ES-I3 (cell line): ENCODE results near the gene PUM1.
"Not testable (repeated sequence)": the region's sequence is repeated elsewhere in the genome, so short reads cannot be mapped to it uniquely, and the experiment has no call there.

Experiments used
- H3K36me3 ChIP-seq: 2 replicates; pipeline ENCODE4 v1.6.1; 2013; ENCODE audit warnings: mild to moderate bottlenecking, low read length, control low read depth, moderate library complexity; ENCODE audit not compliant: insufficient read depth
- H3K4me1 ChIP-seq: 2 replicates; pipeline ENCODE4 v1.6.1; 2013; ENCODE audit warnings: mild to moderate bottlenecking, control low read depth, low read length; ENCODE audit not compliant: insufficient read depth
- H3K9ac ChIP-seq: 2 replicates; pipeline ENCODE4 v1.6.1; 2013; ENCODE audit warnings: low read depth, mild to moderate bottlenecking, low read length, moderate library complexity
- H3K9me3 ChIP-seq: 2 replicates; pipeline ENCODE4 v1.6.1; 2013; ENCODE audit warnings: mild to moderate bottlenecking, low read length, moderate library complexity; ENCODE audit not compliant: control insufficient read depth, insufficient read depth

Gene PUM1

DNA sequence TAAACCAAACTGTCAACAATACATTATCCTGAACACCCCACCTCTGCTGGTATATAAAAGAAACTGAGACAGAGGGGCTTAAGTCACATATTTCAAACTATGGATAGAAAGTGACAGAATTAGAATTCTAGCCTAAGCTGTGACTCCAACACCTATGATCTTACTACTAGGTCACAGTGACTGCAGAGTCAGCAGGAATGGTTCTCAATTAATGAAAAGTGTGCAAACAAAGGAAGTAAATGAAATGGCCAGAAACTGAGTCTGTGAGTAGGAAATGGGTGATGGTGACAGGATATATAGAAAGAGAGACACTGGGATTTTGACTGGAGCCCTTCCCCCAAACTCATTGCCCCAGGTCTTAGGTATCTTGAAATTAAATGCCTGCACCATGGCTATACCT lies 118.3 kb downstream of the PUM1 start:
- Histone ChIP-seq H3K9ac (no peak overlapping the region), H3K9me3 (no peaks in the 10 kb centered on the region), H3K4me1 (no peaks in the 10 kb centered on the region), H3K36me3 (peaks cover 26% of the 10 kb centered on the region)

- H3K4me1 ChIP-seq, result no peaks in the 10 kb centered on the region
- H3K9me3 ChIP-seq, result no peaks in the 10 kb centered on the region
- peaks cover 18% of the 10 kb centered on the region for H3K36me3 ChIP-seq
These were observed 123.1 kb downstream of the PUM1 start for GRCh38 chr1:30942326-30942963.

GRCh38 chr1:30940541-30940940 lies 125.0 kb downstream of the PUM1 start:
- H3K9me3 ChIP-seq, result no peaks in the 10 kb centered on the region
- peaks cover 26% of the 10 kb centered on the region for H3K36me3 ChIP-seq
- H3K4me1 ChIP-seq, result no peaks in the 10 kb centered on the region
- H3K9ac ChIP-seq, result no peak overlapping the region

More at GRCh38 chr1:30942326-30942963, 123.1 kb downstream of the PUM1 start:
- no peak overlapping the region for H3K9ac ChIP-seq

DNA sequence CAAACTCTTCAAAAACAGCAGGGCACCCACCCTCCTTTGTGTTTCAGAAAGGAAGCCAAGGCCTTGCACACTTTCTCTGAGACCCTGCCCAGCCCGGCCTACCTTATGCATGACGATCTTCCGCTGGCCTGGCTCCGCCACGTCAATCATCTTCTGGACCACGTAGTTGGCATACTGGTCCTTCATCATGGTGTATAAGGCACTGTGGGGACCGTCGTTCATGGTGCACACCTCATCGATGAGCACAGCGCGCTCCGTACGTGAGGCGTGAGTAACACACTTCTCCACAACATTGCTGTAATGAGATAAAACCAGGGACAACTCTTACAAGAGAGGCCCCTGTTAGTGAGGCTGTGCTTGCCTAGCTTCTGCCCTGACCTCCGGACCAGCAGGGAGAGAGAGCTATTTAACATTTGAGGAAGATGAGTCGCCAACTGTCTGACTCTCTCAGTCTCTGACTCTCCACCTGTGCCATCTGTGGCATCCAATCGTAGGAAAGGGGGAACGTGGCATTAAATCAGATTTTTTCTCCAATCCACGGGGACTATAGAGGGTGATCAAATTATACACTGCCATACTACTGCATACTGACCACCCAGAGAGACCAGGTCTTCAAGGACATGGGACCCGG lies 128.9 kb downstream of the PUM1 start:
- Histone ChIP-seq H3K9ac (no peak overlapping the region), H3K4me1 (peaks cover 17% of the 10 kb centered on the region; the same call in 1 of the 2 replicates), H3K36me3 (peaks cover 23% of the 10 kb centered on the region), H3K9me3 (no peaks in the 10 kb centered on the region)

DNA sequence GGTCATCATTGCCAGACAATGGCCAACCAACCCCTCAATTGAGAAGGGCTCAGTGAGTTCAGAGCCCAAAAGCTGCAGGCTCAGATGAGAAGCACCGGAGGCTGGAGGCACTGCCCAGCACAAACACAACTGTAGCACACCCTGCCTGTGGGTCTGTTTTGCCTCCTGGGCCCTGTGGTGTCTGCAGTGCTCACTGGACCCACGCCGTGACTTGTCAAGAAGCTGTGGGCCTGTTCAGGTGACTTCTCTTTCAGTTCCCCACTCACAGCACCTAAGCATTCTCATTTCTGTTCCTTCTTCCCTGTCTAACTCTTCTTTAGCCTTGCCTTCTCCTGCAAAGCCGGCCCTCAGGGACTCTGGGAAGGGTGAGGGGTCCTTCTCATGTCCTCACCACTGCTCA lies 129.8 kb downstream of the PUM1 start:
- not testable (repeated sequence) for H3K9ac ChIP-seq, H3K9me3 ChIP-seq
- Histone ChIP-seq H3K4me1 (peaks cover 17% of the 10 kb centered on the region; the same call in 1 of the 2 replicates), H3K36me3 (peaks cover 25% of the 10 kb centered on the region)

DNA sequence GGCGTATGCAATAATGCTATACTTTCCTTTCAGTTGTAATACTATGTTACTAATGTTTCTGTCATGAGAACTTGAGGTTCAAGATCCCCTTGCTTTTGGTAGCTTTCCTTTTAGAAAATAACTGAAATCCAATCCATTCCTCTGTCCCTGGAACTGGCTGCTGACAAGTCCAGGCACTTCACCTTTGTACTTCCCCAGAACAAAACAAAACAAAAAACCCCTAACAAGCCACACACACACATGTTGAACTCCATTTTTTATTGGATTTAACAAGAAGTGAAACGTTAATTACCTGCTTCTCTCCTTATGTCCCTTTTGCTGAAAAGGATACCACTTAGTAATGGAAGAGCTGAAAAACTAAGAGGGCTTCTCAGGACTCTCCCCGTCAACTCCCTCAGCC lies 130.9 kb downstream of the PUM1 start:
- Histone ChIP-seq H3K9ac (no peak overlapping the region), H3K4me1 (peaks cover 17% of the 10 kb centered on the region; the same call in 1 of the 2 replicates), H3K36me3 (peaks cover 25% of the 10 kb centered on the region), H3K9me3 (no peaks in the 10 kb centered on the region)

GRCh38 chr1:30933874-30934252 lies 131.7 kb downstream of the PUM1 start:
- Histone ChIP-seq H3K9ac (no peak overlapping the region), H3K36me3 (peaks cover 20% of the 10 kb centered on the region), H3K9me3 (no peaks in the 10 kb centered on the region), H3K4me1 (peaks cover 22% of the 10 kb centered on the region)

GRCh38 chr1:30930631-30931173 lies 134.8 kb downstream of the PUM1 start:
- Histone ChIP-seq H3K4me1 (peaks cover 25% of the 10 kb centered on the region), H3K9ac (no peak overlapping the region), H3K36me3 (peaks cover 12% of the 10 kb centered on the region), H3K9me3 (no peaks in the 10 kb centered on the region)

DNA sequence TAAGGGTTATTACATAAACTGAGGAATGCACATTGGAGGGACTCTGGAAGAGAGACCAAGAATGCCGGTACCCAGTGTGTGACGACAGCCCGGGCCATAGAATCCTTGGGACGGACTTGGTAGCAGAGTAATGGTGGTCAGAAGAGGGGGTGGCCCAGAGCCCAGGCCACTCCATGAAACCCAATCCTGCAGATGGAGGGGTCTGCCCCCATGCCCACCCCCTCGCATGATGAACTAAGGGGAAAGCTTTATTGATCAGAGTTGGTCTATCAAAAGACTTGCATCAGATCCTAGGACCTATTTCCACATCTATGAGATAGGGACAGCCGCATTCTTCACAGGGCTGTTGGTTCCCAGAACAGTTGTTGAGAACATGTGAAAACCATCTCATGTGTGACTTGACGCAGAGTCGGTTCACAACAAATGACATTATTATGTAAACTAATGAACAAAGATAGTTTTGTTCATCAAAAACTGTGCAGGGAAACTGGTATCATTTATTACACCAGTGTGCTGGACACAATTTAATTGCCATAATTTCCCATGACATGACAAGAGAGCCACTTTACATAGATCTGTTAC lies 135.5 kb downstream of the PUM1 start:
- H3K9me3 ChIP-seq, result no peaks in the 10 kb centered on the region
- H3K4me1 ChIP-seq, result peaks cover 23% of the 10 kb centered on the region

GRCh38 chr1:30929135-30929889 lies 136.2 kb downstream of the PUM1 start:
- Histone ChIP-seq H3K4me1 (peaks cover 16% of the 10 kb centered on the region), H3K9ac (no peak overlapping the region), H3K36me3 (peaks cover 5% of the 10 kb centered on the region), H3K9me3 (no peaks in the 10 kb centered on the region)

More for the DNA sequence above, 135.5 kb downstream of the PUM1 start:
- Histone ChIP-seq H3K36me3 (peaks cover 8% of the 10 kb centered on the region), H3K9ac (no peak overlapping the region)

GRCh38 chr1:30928789-30929134 lies 136.8 kb downstream of the PUM1 start:
- H3K36me3 ChIP-seq, result peaks cover 3% of the 10 kb centered on the region; the same call in 1 of the 2 replicates
- peaks cover 11% of the 10 kb centered on the region for H3K4me1 ChIP-seq
- no peak overlapping the region for H3K9ac ChIP-seq
- H3K9me3 ChIP-seq, result no peaks in the 10 kb centered on the region

- H3K9me3 ChIP-seq, result no peaks in the 10 kb centered on the region
- H3K9ac ChIP-seq, result no peak overlapping the region
- H3K36me3 ChIP-seq, result peaks cover 3% of the 10 kb centered on the region; the same call in 1 of the 2 replicates
- peaks cover 7% of the 10 kb centered on the region; the same call in 1 of the 2 replicates for H3K4me1 ChIP-seq
These were observed 137.3 kb downstream of the PUM1 start for GRCh38 chr1:30928171-30928570.

GRCh38 chr1:30927448-30927847 lies 138.1 kb downstream of the PUM1 start:
- H3K9ac ChIP-seq, result no peak overlapping the region
- peaks cover 3% of the 10 kb centered on the region; the same call in 1 of the 2 replicates for H3K36me3 ChIP-seq
- H3K4me1 ChIP-seq, result peaks cover 7% of the 10 kb centered on the region; the same call in 1 of the 2 replicates
- H3K9me3 ChIP-seq, result no peaks in the 10 kb centered on the region

GRCh38 chr1:30923597-30923996 lies 141.9 kb downstream of the PUM1 start:
- Histone ChIP-seq H3K4me1 (peaks cover 9% of the 10 kb centered on the region; the same call in 1 of the 2 replicates), H3K9me3 (no peaks in the 10 kb centered on the region), H3K9ac (no peak overlapping the region), H3K36me3 (no peaks in the 10 kb centered on the region)
